Measurements from ENCODE around the gene HOXA7. TPM values are rescaled to one million over a fixed set of nuclear protein-coding genes. Genes with fewer than 3 reads are reported as not detected.

Gene HOXA7
- total RNA-seq, 2 donors from 2014 or later, result not detected

GRCh38 chr7:27197137-27198042 lies 40.9 kb upstream of the HOXA7 start:
- Histone ChIP-seq H3K9me3 (ENCODE audit: control insufficient read depth, low read length) (no peaks in the 10 kb centered on the region), H3K27ac (ENCODE audit: low read depth, low read length) (no peak overlapping the region), H3K4me1 (ENCODE audit: control insufficient read depth, insufficient read depth, low read length) (no peaks in the 10 kb centered on the region), H3K36me3 (ENCODE audit: control insufficient read depth, insufficient read depth, low read length) (no peaks in the 10 kb centered on the region), H3K27me3 (ENCODE audit: control insufficient read depth, insufficient read depth, low read length, poor library complexity, severe bottlenecking) (peaks cover 97% of the 10 kb centered on the region), H3K4me3 (ENCODE audit: low read length) (no peak overlapping the region), H3K9ac (ENCODE audit: extremely low read depth, low read length, poor library complexity, severe bottlenecking) (no peak overlapping the region)
- peak; percentile 16 for DNase-seq
- no peak for TF ChIP-seq CTCF (conservative IDR thresholded peaks at IDR 0.05)
- Mint-ChIP-seq H3K4me3 (no peak overlapping the region), H3K9me3 (no peaks in the 10 kb centered on the region), H3K4me1 (peaks cover 5% of the 10 kb centered on the region), H3K36me3 (ENCODE audit: low read depth) (no peaks in the 10 kb centered on the region), H3K27ac (no peak overlapping the region), H3K27me3 (ENCODE audit: insufficient read depth) (peaks cover 94% of the 10 kb centered on the region)
- WGBS, 2 experiments (ENCODE audit: insufficient coverage in 1 of 2, insufficient read length in 1 of 2), result 27 to 28% methylated on average over 14 to 18 of the region's 18 CpGs

- Mint-ChIP-seq H3K27ac (no peak overlapping the region), H3K36me3 (ENCODE audit: low read depth) (no peaks in the 10 kb centered on the region), H3K4me3 (no peak overlapping the region), H3K27me3 (ENCODE audit: insufficient read depth) (peaks cover 94% of the 10 kb centered on the region), H3K9me3 (no peaks in the 10 kb centered on the region), H3K4me1 (peaks cover 5% of the 10 kb centered on the region)
- Histone ChIP-seq H3K27ac (ENCODE audit: low read depth, low read length) (no peak overlapping the region), H3K27me3 (ENCODE audit: control insufficient read depth, insufficient read depth, low read length, poor library complexity, severe bottlenecking) (peaks cover 97% of the 10 kb centered on the region), H3K4me1 (ENCODE audit: control insufficient read depth, insufficient read depth, low read length) (no peaks in the 10 kb centered on the region), H3K9ac (ENCODE audit: extremely low read depth, low read length, poor library complexity, severe bottlenecking) (no peak overlapping the region), H3K4me3 (ENCODE audit: low read length) (no peak overlapping the region), H3K36me3 (ENCODE audit: control insufficient read depth, insufficient read depth, low read length) (no peaks in the 10 kb centered on the region), H3K9me3 (ENCODE audit: control insufficient read depth, low read length) (no peaks in the 10 kb centered on the region)
- peak; percentile 93 for TF ChIP-seq CTCF (conservative IDR thresholded peaks at IDR 0.05)
- WGBS, 2 experiments (ENCODE audit: insufficient coverage in 1 of 2, insufficient read length in 1 of 2), result 2 to 3% methylated on average over 6 of the region's 6 CpGs
- DNase-seq, result peak; percentile 95
Observed at GRCh38 chr7:27196287-27196767, 39.9 kb upstream of the HOXA7 start.

GRCh38 chr7:27194686-27195379 lies 38.4 kb upstream of the HOXA7 start:
- DNase-seq, result peak; percentile 45
- H3K27ac ChIP-seq (ENCODE audit: low read depth, low read length), result no peak overlapping the region
- H3K4me3 ChIP-seq (ENCODE audit: low read length), result no peak overlapping the region
- Mint-ChIP-seq H3K4me1 (no peaks in the 10 kb centered on the region), H3K27ac (no peak overlapping the region), H3K36me3 (ENCODE audit: low read depth) (no peaks in the 10 kb centered on the region), H3K27me3 (ENCODE audit: insufficient read depth) (peaks cover 96% of the 10 kb centered on the region), H3K9me3 (no peaks in the 10 kb centered on the region), H3K4me3 (no peak overlapping the region)
- 49 to 53% methylated on average over 8 to 9 of the region's 9 CpGs for WGBS, 2 experiments (ENCODE audit: insufficient coverage in 1 of 2, insufficient read length in 1 of 2)
- TF ChIP-seq CTCF (conservative IDR thresholded peaks at IDR 0.05), result no peak
- no peaks in the 10 kb centered on the region for H3K9me3 ChIP-seq (ENCODE audit: control insufficient read depth, low read length)
- H3K27me3 ChIP-seq (ENCODE audit: control insufficient read depth, insufficient read depth, low read length, poor library complexity, severe bottlenecking), result peaks cover 97% of the 10 kb centered on the region
- no peaks in the 10 kb centered on the region for H3K4me1 ChIP-seq (ENCODE audit: control insufficient read depth, insufficient read depth, low read length)
- no peak overlapping the region for H3K9ac ChIP-seq (ENCODE audit: extremely low read depth, low read length, poor library complexity, severe bottlenecking)
- H3K36me3 ChIP-seq (ENCODE audit: control insufficient read depth, insufficient read depth, low read length), result no peaks in the 10 kb centered on the region

Data from endodermal cell (in vitro differentiated cells).